HEK293T (cell line): ENCODE data around the gene GAP43.

Experiments
- BHLHE40 ChIP-seq: fragments of 450-650 bp; IDR thresholded peaks from 2 replicates; pipeline ENCODE4 v1.6.1; 2016; ENCODE audit warnings: mild to moderate bottlenecking, moderate library complexity, borderline replicate concordance
- FOXM1 ChIP-seq: fragments of 450-650 bp; IDR thresholded peaks from 2 replicates; pipeline ENCODE4 v1.6.1; 2017; ENCODE audit warnings: mild to moderate bottlenecking, borderline replicate concordance

GRCh38 chr3:115627180-115628074 is 4.1 kb downstream of the GAP43 start:
- no peak for TF ChIP-seq FOXM1
- no peak for TF ChIP-seq BHLHE40
